B cell (primary cell): ENCODE measurements around the gene MEIS2. TPM values are rescaled to one million over a fixed set of nuclear protein-coding genes. Genes with fewer than 3 reads are reported as not detected.

Source experiments
- ATAC-seq: fragments of 200-7000 bp; cut with Tn5 transposase; one replicate; pipeline ENCODE4 v1.10.0; 2021; ENCODE audit warnings: low read depth, mild to moderate bottlenecking, moderate number of reproducible peaks, moderate library complexity
- CTCF ChIA-PET: fragments of 350-600 bp; sonication (Branson Sonifier 250); formaldehyde crosslinking; loops from one replicate; lab custom pipeline; 2021; ENCODE audit warnings: antibody characterized with exemption, inconsistent platforms; lab: Charles Lee
- POLR2A ChIA-PET: fragments of 350-600 bp; sonication (Branson Sonifier 250); formaldehyde crosslinking; loops from one replicate; lab custom pipeline; 2021; ENCODE audit warnings: antibody characterized with exemption; lab: Charles Lee
- DNase-seq: peaks from one replicate; pipeline ENCODE4 v3.0.0; 2013
- H2AFZ ChIP-seq: 2 replicates; pipeline ENCODE4 v1.6.1; 2012; ENCODE audit warnings: mild to moderate bottlenecking, low read depth, low read length; ENCODE audit not compliant: insufficient read depth, poor library complexity, severe bottlenecking
- H3K27ac ChIP-seq, 2 donors: 1 replicate in 1 of 2; 2 replicates in 1 of 2; pipeline ENCODE4 v1.5.1; 2012 to 2013; ENCODE audit warnings: low read length in 2 of 2, mild to moderate bottlenecking in 2 of 2, moderate library complexity in 1 of 2
- H3K27me3 ChIP-seq, 4 experiments: fragments of 200-600 bp in 1 of 4; sonication (generic) in 1 of 4; replicated peaks in 1 of 4; 1 replicate in 2 of 4; 2 replicates in 2 of 4; pipeline versions ENCODE4 v1.6.1 to v1.7.0; 2013 to 2016; ENCODE audit warnings: low read length in 3 of 4, mild to moderate bottlenecking in 2 of 4, mixed read lengths in 1 of 4, moderate library complexity in 1 of 4; ENCODE audit not compliant: insufficient read depth in 4 of 4, control insufficient read depth in 3 of 4; ENCODE audit errors: control extremely low read depth in 1 of 4
- H3K36me3 ChIP-seq, 2 experiments: replicated peaks in 1 of 2; 1 replicate in 1 of 2; 2 replicates in 1 of 2; pipeline versions ENCODE4 v1.6.1 to v1.7.1; 2013; ENCODE audit warnings: low read length in 1 of 2; ENCODE audit not compliant: insufficient read depth in 2 of 2, control insufficient read depth in 1 of 2; ENCODE audit errors: control extremely low read depth in 1 of 2, extremely low read depth in 1 of 2
- H3K4me1 ChIP-seq, 2 donors: fragments of 200-600 bp in 1 of 2; sonication (generic) in 1 of 2; 1 replicate in 1 of 2; 2 replicates in 1 of 2; pipeline versions ENCODE4 v1.5.1 to v1.6.1; 2013 to 2017; ENCODE audit warnings: low read length in 2 of 2; ENCODE audit not compliant: control insufficient read depth in 2 of 2, insufficient read depth in 2 of 2
- H3K4me2 ChIP-seq: replicated peaks from 2 replicates; pipeline ENCODE3; 2012; ENCODE audit warnings: mild to moderate bottlenecking, low read depth, low read length; ENCODE audit not compliant: poor library complexity, severe bottlenecking
- H3K4me3 ChIP-seq, 5 experiments: fragments of 200-600 bp in 1 of 5; sonication (generic) in 1 of 5; 1 replicate in 3 of 5; 2 replicates in 2 of 5; pipeline versions ENCODE4 v1.5.1 to v1.7.0; 2011 to 2016; ENCODE audit warnings: low read length in 4 of 5, mild to moderate bottlenecking in 4 of 5, low read depth in 2 of 5, control low read depth in 1 of 5, moderate library complexity in 1 of 5; ENCODE audit not compliant: insufficient read depth in 1 of 5; ENCODE audit errors: control extremely low read depth in 1 of 5, extremely low read depth in 1 of 5
- H3K79me2 ChIP-seq: fragments of 200-600 bp; sonication (generic); one replicate; pipeline ENCODE4 v1.6.0; 2016; ENCODE audit warnings: low read length; ENCODE audit not compliant: control insufficient read depth, insufficient read depth
- H3K9ac ChIP-seq: fragments of 200-600 bp; sonication (generic); 2 replicates; pipeline ENCODE4 v1.6.1; 2017; ENCODE audit warnings: mild to moderate bottlenecking, low read length, moderate library complexity
- H3K9me3 ChIP-seq, 3 donors: one replicate each; pipeline versions ENCODE4 v1.6.1 to v1.7.1; 2013; ENCODE audit warnings: low read length in 2 of 3; ENCODE audit not compliant: control insufficient read depth in 2 of 3, insufficient read depth in 1 of 3; ENCODE audit errors: control extremely low read depth in 1 of 3
- H4K20me1 ChIP-seq: 2 replicates; pipeline ENCODE4 v1.6.0; 2012; ENCODE audit warnings: mild to moderate bottlenecking, low read length; ENCODE audit not compliant: insufficient read depth, control insufficient read depth, poor library complexity, severe bottlenecking
- H3K27ac Mint-ChIP-seq: one replicate; pipeline ENCODE4 v1.8.0; 2021; ENCODE audit warnings: mixed read lengths
- H3K27me3 Mint-ChIP-seq: one replicate; pipeline ENCODE4 v1.8.0; 2021; ENCODE audit warnings: mixed read lengths
- H3K4me1 Mint-ChIP-seq: one replicate; pipeline ENCODE4 v1.8.0; 2021; ENCODE audit warnings: mixed read lengths
- H3K4me3 Mint-ChIP-seq: one replicate; pipeline ENCODE4 v1.8.0; 2021; ENCODE audit warnings: mixed read lengths
- H3K9me3 Mint-ChIP-seq: one replicate; pipeline ENCODE4 v1.8.0; 2022; ENCODE audit warnings: mixed read lengths; ENCODE audit not compliant: insufficient read depth
- EZH2 ChIP-seq: IDR thresholded peaks from 2 replicates; pipeline ENCODE4 v1.6.1; 2012; ENCODE audit warnings: borderline replicate concordance, low read depth, mild to moderate bottlenecking, moderate library complexity, low read length; ENCODE audit not compliant: insufficient read depth, poor library complexity, severe bottlenecking
- WGBS: methylation state at CpG from one replicate; pipeline ENCODE4 v1.1.5; 2013; ENCODE audit warnings: missing lambda C conversion rate; ENCODE audit not compliant: insufficient coverage; 5-methylcytosine and 5-hydroxymethylcytosine counted together
- intact Hi-C: fragments of 100-400 bp; cut with micrococcal nuclease; formaldehyde crosslinking; loops from one replicate; pipeline ENCODE4 v1.10.0; 2022
- polyA plus RNA-seq: library from polyadenylated mRNA; depleted of rRNA; stranded (reverse); fragments of >200 nt; gene quantifications from 2 replicates; pipeline ENCODE4 v1.2.3, GENCODE V29; 2012
- total RNA-seq, 2 donors: library from RNA; stranded (reverse); fragments of 120-200 nt in 1 of 2; gene quantifications; 1 replicate in 1 of 2; 2 replicates in 1 of 2; pipeline versions ENCODE4 v1.2.3 to v1.2.4, GENCODE V29; 2013 to 2022
- TF ChIP-seq, protein P1 (sequence below): fragments of 200-600 bp; IDR thresholded peaks from one replicate; pipeline ENCODE4 v1.8.0; 2022; ENCODE audit warnings: antibody characterized with exemption, mild to moderate bottlenecking

Gene MEIS2
- total and polyA plus RNA-seq, 2 donors (not counting 1 experiment from before 2014, with no cell fraction given), result 0.22 TPM; not detected in 1

DNA sequence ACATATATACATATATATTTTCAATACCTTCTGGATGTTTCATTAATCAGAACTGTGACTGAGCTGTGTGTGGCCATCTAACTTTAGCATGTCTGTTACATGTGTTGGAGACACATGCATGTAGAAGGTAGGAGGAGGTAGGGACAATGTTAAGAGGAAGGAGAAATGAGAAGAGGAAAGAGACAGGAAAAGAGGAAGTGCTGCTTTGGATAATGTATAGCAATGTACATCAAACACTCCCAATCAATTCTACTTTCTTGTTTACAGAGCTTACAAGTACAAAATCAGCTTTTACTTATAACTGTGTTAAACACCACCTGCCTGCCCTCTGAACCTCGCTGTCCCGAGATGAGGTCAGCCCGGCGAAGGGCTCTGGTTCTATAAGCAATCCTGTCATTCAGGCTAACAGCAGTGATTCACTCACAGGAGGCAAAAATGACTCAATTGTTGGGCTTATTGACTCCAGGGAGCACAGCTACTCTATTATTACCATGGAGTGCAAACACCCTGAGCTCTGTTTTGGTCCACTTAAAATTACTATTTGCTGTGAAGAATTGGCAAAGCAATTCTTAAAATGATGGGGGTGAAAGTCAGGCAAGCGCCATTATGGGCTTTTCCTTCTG lies 188.9 kb downstream of the MEIS2 start:
- DNase-seq (no peak), ATAC-seq (no peak)
- POLR2A ChIA-PET, result no interaction called here
- Mint-ChIP-seq H3K4me3 (no peak overlapping the region), H3K4me1 (no peaks in the 10 kb centered on the region), H3K9me3 (no peaks in the 10 kb centered on the region), H3K27ac (no peak overlapping the region), H3K27me3 (no peaks in the 10 kb centered on the region)
- Histone ChIP-seq H2AFZ (no peak overlapping the region), H3K9me3 (peaks cover 0 to 3% (median 0%) of the 10 kb centered on the region in 3 donors), H3K27me3 (no peaks in the 10 kb centered on the region), H3K4me2 (no peak overlapping the region), H3K79me2 (no peaks in the 10 kb centered on the region), H3K27ac (no peak overlapping the region), H3K36me3 (no peaks in the 10 kb centered on the region), H3K4me3 (no peak overlapping the region), H4K20me1 (no peaks in the 10 kb centered on the region), H3K9ac (no peak overlapping the region), H3K4me1 (no peaks in the 10 kb centered on the region)
- WGBS, result 75% methylated on average over 4 of the region's 5 CpGs
- CTCF ChIA-PET, result interaction anchor here (0.7 kb wide), 1 partner anchor 459 kb away, joined by 3 read pairs; no protein-coding TSS in a partner anchor
- intact Hi-C loops, result no loop called here
- TF ChIP-seq EZH2, result no peak
- TF ChIP-seq, protein P1, sequence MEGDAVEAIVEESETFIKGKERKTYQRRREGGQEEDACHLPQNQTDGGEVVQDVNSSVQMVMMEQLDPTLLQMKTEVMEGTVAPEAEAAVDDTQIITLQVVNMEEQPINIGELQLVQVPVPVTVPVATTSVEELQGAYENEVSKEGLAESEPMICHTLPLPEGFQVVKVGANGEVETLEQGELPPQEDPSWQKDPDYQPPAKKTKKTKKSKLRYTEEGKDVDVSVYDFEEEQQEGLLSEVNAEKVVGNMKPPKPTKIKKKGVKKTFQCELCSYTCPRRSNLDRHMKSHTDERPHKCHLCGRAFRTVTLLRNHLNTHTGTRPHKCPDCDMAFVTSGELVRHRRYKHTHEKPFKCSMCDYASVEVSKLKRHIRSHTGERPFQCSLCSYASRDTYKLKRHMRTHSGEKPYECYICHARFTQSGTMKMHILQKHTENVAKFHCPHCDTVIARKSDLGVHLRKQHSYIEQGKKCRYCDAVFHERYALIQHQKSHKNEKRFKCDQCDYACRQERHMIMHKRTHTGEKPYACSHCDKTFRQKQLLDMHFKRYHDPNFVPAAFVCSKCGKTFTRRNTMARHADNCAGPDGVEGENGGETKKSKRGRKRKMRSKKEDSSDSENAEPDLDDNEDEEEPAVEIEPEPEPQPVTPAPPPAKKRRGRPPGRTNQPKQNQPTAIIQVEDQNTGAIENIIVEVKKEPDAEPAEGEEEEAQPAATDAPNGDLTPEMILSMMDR, result no peak

DNA sequence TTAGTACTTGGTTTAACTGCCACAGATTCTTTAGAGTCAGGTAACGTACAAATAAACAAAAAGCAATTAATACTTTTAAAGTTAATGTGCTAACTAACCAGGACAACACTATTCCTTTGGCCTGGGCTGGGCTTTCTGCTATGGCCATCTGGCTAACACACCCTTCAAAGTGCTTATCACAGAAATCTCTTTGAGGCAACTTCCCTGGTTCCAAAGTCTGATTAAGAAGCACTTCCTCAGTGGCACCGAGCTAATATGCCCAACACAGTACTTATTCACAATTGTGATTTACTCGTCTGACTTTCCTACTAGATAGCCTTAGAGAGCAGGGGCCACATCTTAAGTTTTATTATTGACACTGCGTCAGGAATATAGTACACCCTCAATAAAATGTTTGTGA lies 191.4 kb downstream of the MEIS2 start:
- ATAC-seq, result no peak
- Histone ChIP-seq H3K36me3 (no peaks in the 10 kb centered on the region), H3K27ac (no peak overlapping the region), H3K79me2 (no peaks in the 10 kb centered on the region), H3K27me3 (no peaks in the 10 kb centered on the region), H3K4me2 (no peak overlapping the region), H4K20me1 (no peaks in the 10 kb centered on the region), H2AFZ (no peak overlapping the region), H3K4me1 (no peaks in the 10 kb centered on the region), H3K4me3 (no peak overlapping the region), H3K9ac (no peak overlapping the region), H3K9me3 (no peaks in the 10 kb centered on the region)
- 63% methylated on average over 1 of the region's 4 CpGs for WGBS
- DNase-seq, result no peak
- ChIA-PET CTCF (no interaction called here), POLR2A (no interaction called here)
- no peak overlapping the region for H3K4me3 Mint-ChIP-seq
- intact Hi-C loops, result no loop called here
- no peak overlapping the region for H3K27ac Mint-ChIP-seq
- TF ChIP-seq EZH2, result no peak
- TF ChIP-seq, protein P1, result no peak
- no peaks in the 10 kb centered on the region for H3K27me3 Mint-ChIP-seq
- H3K9me3 Mint-ChIP-seq, result no peaks in the 10 kb centered on the region
- no peaks in the 10 kb centered on the region for H3K4me1 Mint-ChIP-seq
